IPS-NIHi7 (cell line): ENCODE measurements around the gene SH3TC1.

Experiments
- DNase-seq: peaks from one replicate; pipeline ENCODE4 v3.0.0; 2012; ENCODE audit warnings: mixed read lengths; ENCODE audit errors: extremely low spot score

The SH3TC1 gene

DNA sequence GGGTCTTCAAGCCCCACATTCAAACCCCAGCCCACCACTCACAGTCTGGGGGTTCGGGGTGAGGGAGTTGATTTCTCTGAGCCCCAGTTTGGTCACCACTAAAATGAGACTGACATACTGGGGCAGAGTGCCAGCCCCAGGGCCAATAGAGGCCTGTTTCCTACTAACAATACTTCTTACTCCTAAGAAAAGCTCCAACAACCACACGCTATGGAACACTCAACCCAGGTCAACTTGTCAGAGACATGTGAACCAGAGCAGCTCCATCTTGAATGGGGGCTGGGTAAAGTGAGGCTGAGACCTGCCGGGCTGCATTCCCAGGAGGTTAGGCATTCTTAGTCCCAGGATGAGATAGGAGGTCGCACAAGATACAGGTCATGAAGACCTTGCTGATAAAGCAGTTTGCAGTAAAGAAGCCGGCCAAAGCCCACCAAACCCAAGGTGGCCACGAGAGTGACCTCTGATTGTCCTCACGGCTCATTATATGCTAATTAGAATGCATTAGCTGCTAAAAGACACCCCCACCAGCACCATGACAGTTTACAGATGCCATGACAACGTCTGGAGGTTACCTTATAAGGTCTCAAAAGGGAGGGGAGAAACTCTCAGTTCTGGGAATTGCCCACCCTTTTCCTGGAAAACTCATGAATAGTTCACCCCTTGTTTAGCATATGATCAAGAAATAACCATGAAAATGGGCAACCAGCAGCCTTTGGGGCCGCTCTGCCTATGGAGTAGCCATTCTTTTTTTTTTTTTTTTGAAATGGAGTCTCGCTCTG lies 43.9 kb downstream of the SH3TC1 start:
- DNase-seq = no peak

DNA sequence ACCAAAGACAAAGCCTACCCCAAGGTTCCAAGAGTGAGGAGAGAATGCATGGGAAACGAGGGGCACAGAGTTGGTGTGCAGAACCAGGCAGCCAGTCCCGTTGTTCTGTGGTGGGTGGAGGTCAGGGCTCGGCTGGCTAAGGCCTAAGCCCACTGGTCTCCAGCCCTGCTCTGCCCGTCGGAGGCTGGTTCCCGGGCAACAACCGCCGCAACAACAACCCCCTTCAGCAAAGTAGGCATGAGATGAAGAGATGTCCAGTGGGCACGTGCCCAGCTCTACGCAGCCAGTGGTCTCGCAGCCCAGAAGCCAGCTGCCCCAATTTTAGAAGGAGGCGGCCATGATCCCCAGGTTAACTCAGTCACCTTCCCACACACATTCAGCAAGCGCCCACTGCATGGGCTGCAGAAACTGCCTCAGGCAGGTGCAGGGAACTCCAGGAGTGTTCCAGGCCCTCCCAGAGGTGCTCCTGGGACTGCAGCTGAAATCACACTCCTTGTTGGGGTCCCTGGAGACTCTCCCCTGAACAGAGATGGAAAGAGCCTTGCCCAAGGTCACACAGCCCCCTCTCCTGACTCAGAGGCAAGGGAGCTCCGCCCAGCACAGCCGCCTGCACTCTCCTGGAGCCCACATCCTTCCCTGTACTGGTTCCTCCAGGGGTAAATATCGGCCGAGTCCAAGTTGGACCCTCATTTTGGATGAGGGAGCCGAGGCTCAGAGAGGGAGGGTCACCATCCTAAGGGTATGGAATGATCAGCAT lies 45.1 kb downstream of the SH3TC1 start:
- DNase-seq = no peak

DNA sequence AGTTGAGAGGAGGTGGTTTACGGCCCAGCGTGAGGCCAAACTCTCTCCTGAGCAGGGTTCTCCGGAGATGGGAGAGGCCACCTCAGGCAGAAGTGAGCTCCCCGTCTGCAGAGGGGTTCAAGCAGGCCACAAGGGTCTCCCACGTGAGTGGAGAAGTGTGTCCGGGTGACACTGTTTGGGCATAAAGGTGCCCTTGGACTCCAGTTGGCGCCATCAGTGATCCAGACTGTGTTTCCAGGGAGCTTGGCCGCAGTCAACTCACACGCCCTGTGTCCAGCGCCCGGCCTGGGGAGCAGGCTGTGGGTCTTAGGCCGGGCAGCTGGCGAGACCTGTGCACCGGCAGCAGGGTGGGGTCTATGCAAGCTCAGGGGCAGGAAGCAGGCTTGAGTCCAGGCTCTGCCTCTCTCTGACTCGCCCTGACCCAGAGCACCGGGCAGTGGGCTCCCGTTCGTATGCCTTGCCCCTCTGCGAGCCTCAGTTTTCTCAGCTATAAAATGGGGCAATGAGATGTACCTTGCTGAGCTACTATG lies 45.9 kb downstream of the SH3TC1 start:
- DNase-seq = no peak

DNA sequence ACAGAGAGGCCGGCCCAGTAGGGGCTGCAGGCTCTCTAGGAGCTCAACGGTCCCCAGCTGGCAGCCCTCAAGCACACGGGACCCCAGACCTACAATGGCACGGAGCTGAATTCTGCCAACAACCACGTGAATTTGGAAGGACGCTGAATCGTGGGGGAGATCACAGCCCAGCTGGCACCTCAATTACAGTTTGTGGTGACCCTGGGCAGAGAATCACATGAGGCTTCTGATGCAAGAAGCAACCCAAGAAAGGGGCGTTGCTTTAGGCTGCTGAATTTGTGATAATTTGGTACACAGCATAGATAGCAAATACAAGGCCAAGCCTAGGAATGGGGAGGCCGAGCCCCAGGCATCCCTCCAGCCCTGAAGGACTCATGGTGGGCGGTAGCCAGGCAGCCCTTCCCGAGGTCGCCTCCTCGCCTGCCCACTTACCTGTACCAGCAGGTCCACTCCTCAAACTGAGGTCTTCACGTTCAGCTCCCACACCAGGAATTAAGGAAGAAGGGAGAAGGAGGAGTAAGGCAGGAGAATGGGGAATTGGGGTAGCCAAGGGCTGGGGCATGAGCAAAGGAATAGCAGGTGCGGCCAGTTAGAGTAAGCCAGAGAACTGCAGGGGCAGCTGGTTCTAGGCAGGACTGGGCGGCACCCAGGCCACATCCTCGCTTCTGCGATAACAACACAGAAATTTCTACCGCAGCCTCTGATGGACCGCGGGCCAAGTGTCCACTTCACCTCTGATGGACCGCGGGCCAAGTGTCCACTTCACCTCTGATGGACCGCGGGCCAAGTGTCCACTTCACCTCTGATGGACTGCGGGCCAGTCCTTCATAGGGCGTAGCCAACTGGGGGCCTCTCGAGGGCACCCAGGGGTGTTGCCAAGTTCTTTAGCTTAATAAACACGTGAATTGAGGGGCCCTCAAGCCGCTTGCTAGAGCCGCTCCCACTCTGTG lies 47.1 kb downstream of the SH3TC1 start:
- no peak for DNase-seq

DNA sequence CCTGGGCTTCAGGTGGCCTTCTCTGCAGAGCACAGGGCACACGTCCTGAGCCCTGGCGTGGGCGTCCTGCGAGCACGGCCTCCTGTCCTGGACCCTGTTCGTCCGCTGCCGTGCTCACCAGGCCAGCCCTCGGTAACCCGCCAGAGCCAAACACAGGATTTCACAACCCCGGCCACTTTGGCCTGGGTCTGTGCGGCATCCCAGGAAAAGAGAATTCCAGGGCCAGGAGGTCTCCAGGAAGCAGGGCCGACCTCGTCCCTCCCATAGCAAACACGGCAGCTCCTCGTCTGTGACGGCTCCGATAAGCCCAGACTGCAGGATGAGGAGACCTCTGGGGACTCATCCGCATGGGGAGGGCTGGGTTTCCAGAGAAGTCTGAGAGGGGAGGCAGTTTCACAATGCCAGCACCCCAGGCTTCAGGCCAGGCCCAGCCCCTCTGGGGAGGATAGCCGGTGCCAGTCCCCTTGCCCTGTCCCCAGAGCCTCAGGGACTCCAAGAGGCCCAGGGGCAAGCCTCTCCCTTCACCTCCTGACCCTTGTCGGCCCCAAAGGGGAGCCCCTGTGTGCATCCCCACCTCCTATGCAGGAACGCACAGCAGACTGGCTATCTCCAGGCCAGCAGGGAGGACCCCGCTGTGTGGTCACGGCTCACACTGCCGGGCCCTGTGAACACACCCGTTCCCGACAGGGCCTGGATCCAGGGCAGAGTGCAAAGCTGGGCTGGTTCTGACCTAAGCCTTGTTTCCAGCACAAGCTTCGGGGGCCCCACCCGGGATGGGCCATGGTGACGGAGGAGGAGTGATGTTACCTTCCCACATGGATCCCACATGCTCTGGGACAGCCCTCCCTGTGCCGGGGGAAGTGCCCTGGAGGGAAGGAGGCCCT lies 48.2 kb downstream of the SH3TC1 start:
- no peak for DNase-seq

DNA sequence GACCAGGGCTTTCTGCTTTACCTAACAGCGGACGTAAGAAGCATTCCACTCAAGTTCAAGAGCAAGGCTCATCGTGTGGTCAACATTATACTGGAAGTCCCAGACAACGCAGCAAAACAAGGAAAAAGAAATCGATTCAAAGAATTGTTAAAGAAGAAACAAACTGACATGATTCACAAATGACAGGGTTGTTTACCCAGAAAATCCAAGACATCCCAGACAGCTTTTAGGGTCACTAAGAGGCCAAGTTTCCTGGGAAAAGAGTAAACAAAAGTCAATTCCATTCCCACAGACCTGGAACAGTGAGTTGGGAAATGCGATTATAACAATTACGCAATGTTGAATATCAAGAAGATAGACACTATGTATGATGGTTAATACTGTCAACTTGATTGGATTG lies 49.0 kb downstream of the SH3TC1 start:
- DNase-seq = no peak

DNA sequence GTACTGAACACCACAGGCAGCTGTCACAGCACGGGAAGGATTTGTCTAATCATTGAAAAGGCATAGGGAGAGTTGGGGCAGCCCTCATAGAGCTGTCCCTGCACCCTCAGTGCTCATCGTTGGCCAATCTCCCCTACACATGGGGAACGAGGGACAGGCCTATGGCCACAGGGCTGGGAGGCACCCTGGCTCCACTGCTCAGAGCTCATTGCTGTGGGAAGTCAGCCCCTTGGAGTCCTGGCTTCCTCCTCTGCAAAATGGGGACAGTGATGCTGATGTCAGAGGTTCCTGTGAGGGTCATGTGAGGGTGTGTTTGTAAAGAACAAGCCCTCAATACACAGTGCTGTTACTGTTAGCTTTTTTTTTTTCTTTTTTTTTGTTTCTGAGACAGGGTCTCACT lies 51.1 kb downstream of the SH3TC1 start:
- DNase-seq = no peak

DNA sequence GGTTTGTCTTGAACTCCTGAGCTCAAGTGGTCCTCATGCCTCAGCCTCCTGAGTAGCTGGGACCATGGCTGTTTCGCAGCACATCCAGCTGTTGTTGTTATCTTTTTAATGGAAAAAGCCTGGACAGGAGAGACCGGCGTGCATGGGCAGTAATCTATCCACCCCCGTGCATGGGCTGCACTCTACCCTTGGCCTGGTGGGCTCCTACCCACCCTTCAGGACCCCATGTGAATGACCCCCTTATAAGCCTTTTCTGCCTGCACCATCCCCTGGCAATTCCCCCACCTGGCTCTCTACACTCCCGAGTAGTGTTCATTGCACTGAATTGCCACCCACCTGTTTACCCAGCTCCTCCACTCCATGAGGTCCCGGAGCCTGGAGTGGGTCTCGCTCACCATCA lies 51.5 kb downstream of the SH3TC1 start:
- DNase-seq = no peak

DNA sequence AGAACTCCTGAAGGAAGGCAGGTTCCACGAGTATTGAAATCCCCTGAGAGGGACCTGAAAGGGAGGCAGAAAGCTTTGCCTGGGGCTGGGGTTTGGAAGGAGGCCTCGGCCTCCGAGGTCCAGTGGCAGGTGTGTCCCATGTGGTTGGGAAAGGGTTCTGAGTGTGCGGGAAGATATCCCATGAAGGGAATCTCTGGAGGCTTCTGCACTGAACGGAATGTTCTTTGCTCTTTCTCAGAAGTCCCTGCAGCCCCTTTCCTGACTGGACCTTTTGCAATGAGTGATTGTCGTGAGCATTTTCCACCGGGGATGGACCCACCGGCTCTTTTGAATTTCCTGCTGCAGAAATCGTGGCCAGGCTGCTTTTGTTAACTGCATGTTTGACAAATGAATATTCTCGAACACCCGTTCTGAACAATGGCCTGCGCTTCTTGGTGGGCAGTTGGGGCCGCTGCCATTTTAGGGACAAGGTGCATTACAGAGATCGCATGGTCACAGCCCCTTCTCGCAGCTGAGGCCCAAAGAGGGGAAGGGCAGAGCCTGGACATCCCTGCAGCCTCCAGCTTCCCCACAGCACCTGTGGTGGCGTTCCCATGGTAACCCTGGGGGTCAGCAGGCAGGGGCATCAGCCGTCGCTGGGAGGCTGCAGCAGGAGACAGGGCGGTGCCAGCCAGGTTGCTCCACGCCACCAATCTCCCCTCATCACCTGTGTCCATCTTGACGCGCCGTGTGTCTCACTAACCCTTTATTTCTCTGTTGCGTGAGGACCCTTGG lies 52.2 kb downstream of the SH3TC1 start:
- DNase-seq = no peak

DNA sequence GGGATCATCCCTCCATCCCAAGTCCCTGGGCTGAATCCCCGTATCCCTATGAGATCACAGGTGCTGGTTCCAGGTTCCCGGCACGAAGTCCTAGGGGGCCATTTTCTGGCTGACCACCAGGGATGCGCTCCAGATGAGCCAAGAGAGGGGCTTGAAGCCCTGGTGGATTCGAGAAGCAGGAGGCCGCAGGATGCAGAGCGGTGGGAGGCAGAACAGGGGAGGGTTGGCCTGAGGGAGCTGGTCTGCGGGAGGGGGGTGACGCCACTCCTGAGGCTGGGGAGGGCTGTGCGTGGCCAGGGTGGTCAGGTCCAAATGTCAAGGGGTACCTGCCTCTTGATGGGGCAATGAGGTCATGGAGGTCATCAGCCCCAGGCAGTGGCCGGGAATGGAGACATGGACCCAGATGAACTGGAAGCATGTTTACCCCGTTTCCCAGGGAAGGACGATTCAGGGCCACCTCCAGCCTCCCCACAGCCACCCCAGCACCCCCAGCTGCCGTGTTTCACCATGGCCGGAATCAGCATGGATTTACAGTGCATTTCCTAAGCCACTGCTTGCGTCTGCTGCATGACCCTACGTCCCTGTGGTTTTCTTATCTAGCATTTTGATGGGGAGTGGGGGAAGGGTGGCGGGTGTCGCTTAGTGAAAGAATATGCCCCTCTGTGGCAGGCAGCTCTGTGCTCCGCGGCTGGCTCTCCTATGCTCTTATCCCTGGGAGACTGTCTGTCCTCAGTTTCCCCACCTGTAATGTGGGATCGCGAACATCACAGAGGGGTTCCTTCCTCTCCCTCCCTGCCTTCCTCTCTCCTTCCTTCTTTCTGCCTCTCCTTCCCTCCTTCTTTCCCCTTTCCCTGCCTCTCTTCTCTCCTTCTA lies 53.4 kb downstream of the SH3TC1 start:
- DNase-seq = no peak

DNA sequence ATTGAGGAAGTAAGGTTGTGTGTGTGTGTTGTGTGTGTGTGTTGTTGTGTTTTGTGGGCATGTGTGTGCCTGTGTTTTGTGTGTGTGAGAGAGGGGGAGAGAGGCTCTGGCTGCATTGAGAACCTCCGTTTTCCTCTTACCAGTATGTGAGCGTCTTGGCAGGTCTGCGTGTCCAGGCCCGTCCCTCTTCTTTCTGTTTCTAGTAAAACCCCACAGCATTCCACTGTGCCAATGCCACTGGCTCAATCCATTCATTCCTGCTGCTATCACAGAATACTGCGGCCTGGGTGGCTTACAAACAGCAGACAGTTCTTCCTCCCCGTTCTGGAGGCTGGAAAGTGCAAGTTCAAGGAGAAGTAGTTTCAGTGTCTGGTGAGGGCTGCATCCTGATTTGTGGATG lies 55.0 kb downstream of the SH3TC1 start:
- DNase-seq = no peak

DNA sequence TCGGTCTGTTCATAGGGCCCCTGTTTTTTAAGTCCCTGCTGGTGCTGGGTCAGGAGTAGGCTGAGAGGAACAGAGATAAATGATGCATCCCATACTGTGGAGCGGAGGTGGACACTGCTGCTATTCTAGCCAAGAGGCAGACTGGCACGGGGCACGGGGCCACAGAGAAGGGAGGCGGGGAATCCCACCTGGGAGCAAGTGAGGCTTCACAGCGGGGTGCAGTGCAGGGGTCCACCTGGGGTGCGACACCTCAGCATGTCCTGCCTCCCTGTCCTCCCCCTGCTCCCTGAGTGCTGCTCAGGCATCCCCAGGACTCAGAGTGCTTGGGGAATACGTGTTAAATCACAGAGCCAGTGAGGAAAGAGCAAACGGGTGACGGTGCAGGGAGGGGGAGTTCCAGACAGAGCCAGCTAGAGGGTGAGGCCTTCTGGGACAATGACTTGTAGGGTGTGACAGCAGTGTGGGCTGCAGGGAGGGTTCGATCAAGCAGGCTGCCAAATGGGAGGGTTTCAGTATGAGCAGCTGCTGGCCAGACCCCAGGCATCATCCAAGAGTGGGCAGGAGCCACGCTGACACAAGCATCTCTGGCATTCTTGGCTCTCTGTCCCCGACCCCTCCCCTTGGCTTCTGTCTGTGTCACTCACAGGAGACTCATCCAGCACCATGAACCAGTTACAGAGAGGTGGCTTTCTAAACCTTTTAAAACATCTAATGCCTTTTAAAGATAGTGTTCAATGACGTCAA lies 56.8 kb downstream of the SH3TC1 start:
- DNase-seq = no peak

DNA sequence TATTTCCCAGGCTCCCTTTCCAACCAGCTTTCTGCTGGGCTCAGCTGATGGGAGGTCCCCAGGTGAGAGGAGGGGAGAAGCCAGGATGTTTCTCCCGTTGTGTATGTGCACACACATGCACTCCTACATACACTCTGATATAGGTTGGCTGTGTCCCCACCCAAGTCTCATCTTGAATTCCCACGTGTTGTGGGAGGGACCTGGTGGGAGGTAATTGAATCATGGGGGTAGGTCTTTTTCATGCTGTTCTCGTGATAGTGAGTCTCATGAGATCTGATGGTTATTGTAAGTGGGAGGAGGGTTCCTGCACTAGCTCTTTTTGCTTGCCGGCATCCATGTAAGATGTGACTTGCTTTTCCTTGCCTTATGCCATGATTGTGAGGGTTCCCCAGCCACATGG lies 58.8 kb downstream of the SH3TC1 start:
- DNase-seq = no peak

DNA sequence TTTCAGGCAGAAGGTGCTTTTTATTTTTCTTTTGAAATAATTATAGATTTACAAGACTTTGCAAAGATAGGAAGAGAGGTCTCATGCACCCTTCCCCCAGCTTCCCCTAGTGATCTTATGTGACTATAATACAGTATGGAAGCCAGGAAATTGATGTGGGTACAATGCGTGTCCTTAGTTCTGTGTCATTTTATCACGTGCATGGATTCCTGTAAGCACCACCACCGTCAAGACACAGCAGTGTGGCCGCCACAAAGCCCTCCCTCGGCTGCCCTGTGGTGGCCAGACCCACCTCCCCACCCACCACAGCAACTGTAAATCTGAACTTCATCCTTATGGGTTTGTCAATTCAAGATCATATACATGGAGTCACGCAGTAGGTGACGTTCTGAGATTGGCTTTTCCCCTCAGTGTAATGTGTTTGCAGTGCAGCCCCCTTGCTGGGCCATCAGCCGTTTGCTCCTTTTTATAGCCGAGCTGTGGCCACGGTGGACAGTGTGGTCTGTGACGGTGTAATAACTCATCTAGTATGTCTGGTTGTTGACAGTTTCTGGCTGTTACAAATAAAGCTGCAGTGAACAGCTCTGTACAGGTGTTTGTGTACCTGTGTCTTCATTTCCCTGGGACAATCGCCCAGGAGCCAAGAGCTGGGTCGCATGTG lies 59.6 kb downstream of the SH3TC1 start:
- DNase-seq = no peak

DNA sequence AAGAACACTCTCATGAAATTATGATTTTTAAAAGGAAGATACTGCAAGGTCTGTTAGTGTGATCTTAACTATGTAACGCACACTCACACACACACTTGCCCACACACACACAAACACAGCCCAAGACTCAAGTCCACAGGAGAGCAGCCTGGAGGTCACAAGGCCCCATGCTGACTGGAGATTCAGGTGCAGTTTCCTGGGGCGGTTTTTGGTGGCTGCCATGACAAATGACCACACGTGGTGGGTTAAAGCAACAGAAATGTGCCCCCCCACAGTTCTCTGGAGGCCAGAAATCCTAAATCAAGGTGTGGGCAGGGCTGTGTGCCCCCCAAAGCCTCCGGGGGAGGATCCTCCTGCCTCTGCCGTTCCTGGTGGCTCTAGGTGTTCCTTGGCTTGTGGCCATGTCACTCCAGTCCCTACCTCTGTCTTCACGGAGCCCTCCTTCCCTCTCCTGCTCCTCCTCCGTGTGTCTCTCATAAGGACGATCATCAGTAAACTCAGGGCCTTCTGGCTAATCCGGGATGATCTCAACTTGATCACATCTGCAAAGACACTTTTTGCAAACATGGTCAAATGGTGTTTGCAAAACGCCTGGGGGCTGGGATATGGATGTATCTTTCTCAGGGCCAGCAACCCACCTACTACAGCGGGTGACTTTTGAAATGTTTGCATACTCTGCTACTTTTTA lies 60.8 kb downstream of the SH3TC1 start:
- DNase-seq = no peak

DNA sequence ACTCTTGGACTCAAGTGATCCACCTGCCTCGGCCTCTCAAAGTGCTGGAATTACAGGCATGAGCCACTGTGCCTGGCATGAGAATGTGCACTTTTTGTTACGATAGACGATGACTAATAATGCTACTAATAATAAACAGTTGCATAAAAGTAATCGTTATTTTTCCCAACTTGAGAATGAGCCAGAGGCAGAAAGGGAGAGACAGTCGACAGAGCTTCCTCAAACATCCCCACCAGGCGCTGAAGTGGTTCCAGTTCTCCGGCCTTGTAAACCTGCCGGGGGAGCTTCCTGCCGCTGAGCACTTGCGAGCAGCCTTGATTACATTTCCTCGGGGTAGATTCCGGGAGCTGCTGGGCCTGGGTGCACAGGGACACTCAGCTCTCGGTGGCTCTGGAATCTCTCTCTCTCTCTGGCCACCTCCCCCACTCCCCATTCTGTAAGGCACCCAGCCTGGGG lies 61.6 kb downstream of the SH3TC1 start:
- peak; percentile 51 for DNase-seq

DNA sequence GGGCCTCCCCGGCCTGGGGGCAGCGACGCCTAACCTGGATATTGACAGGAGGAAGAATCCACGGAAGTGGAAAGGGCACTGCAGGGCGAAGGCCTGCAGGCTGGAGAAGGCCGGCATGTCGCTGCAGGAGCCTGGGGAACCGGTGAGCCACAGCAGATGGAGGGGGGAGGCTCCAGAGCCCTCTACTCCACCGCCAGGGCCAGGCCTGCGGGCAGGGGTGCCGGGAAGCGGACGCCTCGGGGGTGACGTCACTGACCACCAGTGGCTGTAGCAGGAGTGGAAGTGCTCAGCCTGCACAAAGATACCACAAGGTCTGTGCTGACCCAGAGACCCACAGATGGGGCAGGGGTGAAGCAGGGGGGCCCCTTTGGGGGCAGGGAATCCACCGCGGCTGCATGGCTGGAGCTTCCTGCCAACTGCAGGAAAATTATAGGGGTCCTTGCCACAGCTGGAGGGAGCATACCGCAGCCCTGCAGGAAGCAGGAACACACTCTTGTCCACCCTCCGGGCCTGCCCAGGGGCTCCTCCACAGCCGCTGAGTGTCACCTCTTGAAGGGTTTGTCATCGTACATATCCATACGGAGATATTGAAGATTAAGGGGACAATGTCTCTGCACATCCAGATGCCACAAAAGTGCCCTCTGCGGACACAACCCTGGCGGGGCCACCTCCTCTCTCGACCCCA lies 62.9 kb downstream of the SH3TC1 start:
- DNase-seq = no peak
